DOHH2 (cell line): ENCODE measurements around the gene SEL1L3.

Source experiments
- CTCF ChIP-seq: fragments of 200-600 bp; sonication (generic); IDR thresholded peaks from one replicate; pipeline ENCODE4 v1.5.1; 2014; ENCODE audit warnings: antibody characterized with exemption, mild to moderate bottlenecking, low read depth, low read length; ENCODE audit not compliant: poor library complexity, severe bottlenecking
- EZH2phosphoT487 ChIP-seq: fragments of 200-600 bp; sonication (generic); IDR thresholded peaks from 2 replicates; pipeline ENCODE4 v1.6.1; 2017; ENCODE audit warnings: borderline replicate concordance, mild to moderate bottlenecking, antibody characterized with exemption, low read length, moderate library complexity, mixed read lengths

GRCh38 chr4:25813448-25814106 is 49.2 kb downstream of the SEL1L3 start:
- TF ChIP-seq CTCF, result no peak
- no peak for TF ChIP-seq EZH2phosphoT487
